ENCODE data around the gene ZNF775. TPM values are rescaled to one million over a fixed set of nuclear protein-coding genes. Genes with fewer than 3 reads are reported as not detected.

Gene ZNF775
- total RNA-seq, 1 donor from 2014 or later: 4.6 TPM

GRCh38 chr7:150412016-150412415, 32.9 kb downstream of the ZNF775 start:
- no peak for DNase-seq (ENCODE audit: low spot score)

DNA sequence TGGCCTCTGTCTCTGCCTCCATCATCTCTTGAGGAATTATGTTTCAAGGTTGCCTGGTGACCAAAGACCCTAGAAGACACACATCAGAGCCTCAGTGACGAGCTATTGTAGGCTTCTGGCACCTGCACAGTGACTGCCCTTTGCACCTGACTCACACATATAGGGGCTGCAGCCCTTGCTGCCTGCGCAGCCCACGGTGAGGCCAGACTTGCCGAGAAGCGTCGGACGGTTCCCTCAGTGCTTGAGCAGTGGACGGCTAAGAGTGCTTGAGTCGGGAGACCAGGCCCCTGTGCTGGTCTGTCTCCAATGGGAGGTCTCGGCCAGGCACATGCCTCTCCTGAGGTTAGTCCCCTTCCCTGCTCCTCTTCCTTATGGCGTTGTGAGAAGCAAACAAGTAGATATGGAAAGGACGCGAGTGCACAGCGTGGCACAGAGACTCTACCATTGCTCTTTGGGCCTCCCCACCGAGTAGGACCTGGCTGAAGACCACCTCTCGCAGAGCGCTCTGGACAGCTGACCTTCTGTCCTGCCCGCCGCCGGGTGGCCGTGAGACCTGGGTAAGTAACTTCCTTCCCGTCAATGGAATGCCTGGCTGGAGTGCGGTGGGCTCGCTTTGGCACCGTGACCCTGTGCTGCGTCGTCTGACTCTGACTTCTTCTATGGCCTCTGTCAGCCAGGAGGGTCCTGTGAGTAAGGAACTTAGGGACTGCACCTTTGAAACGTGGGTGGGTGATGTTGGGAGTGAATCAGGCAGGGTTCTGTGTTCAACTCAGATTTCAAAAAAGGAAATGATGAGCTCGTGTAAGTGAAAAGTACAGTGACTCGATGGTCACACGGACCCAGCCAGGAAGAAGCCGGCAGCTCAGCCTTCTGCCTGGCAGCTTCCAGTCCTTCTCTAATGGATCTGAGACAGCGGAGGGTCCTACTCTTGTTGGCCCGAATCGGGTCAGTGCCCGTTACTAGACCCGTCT, 33.7 kb downstream of the ZNF775 start:
- no peak for DNase-seq (ENCODE audit: low spot score)

- DNase-seq (ENCODE audit: low spot score): no peak
Observed at GRCh38 chr7:150413640-150414081, 34.5 kb downstream of the ZNF775 start.

GRCh38 chr7:150415161-150416153, 36.3 kb downstream of the ZNF775 start:
- no peak for DNase-seq (ENCODE audit: low spot score)

- no peak for DNase-seq (ENCODE audit: low spot score)
Observed at GRCh38 chr7:150417239-150417638, 38.1 kb downstream of the ZNF775 start.

DNA sequence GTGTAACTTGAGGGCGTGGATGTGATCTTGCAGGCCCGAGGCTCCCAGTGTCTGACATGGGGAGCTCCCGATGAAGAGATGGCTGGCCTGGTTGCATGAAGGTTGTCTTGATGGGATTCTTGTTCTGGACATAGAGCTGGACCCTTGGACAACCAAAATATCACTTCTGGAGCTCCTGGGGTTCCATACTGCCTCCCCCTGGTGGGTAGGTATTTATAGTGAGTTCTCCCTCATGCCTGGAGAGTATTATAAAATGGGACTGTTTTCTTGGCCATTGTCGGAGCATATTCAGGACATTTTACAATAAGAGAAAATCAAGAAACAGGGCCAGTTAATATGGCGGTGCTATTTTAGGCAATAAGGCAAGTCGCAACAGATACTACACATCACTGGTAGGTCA, 38.7 kb downstream of the ZNF775 start:
- DNase-seq (ENCODE audit: low spot score): no peak

DNA sequence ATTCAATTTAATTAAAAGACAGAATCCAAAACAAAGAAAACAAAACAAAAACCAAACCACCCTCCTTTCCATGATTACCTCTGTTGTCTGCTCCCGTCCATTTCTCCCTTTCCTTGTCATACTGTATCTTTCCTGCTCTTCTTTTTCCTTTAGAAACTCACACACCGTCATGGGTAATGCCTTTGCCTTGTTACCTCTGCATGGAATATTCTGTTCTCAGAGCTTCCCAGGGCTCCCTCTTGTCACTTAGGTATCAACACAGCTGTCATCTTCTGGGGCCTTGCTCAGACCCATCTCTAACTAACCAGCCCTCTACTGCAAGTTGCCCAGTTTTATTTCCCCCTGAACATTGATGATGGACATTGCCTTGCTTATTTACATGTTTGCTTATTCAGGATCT, 41.1 kb downstream of the ZNF775 start:
- DNase-seq (ENCODE audit: low spot score): no peak

GRCh38 chr7:150420987-150421674, 42.0 kb downstream of the ZNF775 start:
- peak; percentile 83 for DNase-seq (ENCODE audit: low spot score)

GRCh38 chr7:150421831-150422230, 42.7 kb downstream of the ZNF775 start:
- no peak for DNase-seq (ENCODE audit: low spot score)

GRCh38 chr7:150425670-150426069, 46.5 kb downstream of the ZNF775 start:
- DNase-seq (ENCODE audit: low spot score): no peak

DNA sequence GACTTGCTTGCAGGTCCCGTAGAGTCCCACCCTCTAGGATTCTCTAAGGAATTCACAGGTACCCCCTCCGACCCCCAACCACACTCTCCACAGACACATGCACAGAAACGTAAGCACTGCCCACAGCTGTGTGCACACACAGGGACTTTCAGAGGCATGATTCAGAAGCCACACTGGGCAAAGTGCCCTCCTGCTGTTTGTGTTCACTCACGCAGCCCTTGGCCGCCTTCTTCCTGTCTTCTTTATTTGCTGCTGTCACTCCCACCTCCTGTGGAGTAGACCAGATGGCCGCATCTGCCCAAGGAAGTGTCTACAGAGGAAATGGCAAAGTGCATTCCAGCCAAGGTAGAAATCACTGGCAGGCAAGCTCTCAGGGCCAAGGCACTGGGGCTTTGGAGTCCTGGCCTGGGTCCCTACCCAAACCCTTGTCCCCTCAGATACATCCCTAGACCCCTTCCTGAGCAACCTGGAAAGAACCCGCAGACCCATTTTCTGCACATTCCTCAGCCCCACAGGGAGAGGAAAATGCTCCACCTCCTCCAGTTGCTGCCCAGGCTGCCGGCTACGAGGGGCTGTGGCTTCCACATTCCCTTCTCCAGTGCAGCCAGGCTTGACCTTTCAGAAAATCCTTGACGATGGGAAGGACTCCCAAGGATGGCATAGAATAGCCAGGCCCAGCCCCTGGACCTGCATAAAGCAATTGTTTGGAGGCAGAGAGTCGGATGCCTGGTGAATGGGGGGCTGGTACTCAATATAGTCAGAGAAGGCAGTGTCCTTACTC, 49.7 kb downstream of the ZNF775 start:
- DNase-seq (ENCODE audit: low spot score): no peak

DNA sequence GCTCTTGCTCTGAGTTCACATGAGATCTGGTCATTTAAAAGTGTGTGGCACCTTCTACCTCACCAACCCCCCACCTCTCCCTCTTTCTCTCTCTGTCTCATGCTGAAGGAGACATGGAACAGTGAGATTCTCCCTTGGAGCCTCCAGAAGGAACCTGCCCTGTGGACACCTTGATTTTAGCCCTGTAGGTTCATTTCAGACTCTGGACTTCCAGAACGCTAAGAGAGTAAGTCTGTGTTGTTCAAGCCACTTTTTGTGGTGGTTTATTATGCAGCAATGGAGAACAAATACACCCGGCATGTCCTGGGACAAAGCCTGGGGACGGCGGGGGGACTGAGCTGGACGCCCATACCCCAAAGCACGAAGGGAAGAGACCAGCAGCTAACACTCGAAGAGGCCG, 50.6 kb downstream of the ZNF775 start:
- DNase-seq (ENCODE audit: low spot score): no peak

- no peak for DNase-seq (ENCODE audit: low spot score)
Observed at GRCh38 chr7:150430465-150431085, 51.4 kb downstream of the ZNF775 start.

GRCh38 chr7:150431839-150432658, 52.9 kb downstream of the ZNF775 start:
- no peak for DNase-seq (ENCODE audit: low spot score)

- DNase-seq (ENCODE audit: low spot score): peak; percentile 32
Observed at GRCh38 chr7:150432915-150433892, 54.1 kb downstream of the ZNF775 start.

GRCh38 chr7:150434240-150434639, 55.1 kb downstream of the ZNF775 start:
- no peak for DNase-seq (ENCODE audit: low spot score)

DNA sequence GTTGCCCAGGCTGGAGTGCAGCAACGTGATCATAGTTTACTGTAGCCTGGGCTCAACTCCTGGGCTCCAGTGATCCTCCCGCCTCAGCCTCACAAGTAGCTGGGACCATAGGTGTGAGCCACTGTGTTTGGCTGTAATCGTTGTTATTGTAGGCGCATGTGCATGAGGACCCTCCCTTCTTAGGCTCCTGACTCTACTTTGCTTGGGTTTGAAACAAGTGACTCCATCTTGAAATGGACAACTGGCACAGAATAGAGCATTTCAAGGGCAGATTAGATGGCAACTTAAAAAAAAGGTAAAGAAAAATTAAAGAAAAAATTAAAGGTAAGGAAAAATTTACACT, 55.9 kb downstream of the ZNF775 start:
- DNase-seq (ENCODE audit: low spot score): no peak

GRCh38 chr7:150435390-150436073, 56.4 kb downstream of the ZNF775 start:
- peak; percentile 21 for DNase-seq (ENCODE audit: low spot score)

Measured in umbilical cord (tissue), 2 donors.